HL-60 (cell line): ENCODE results near the gene ADO.

Experiments
- POLR2AphosphoS5 ChIP-seq: IDR thresholded peaks from 2 replicates; pipeline ENCODE4 v1.6.1; 2012; ENCODE audit warnings: low read depth
- SPI1 ChIP-seq: IDR thresholded peaks from 2 replicates; pipeline ENCODE4 v1.6.1; 2012; ENCODE audit warnings: low read depth, mild to moderate bottlenecking, borderline replicate concordance
- TF ChIP-seq, protein P1 (sequence below): IDR thresholded peaks from one replicate; pipeline ENCODE4 v1.5.1; 2011; ENCODE audit warnings: low read length, control low read depth, inconsistent platforms; ENCODE audit not compliant: insufficient read depth

DNA sequence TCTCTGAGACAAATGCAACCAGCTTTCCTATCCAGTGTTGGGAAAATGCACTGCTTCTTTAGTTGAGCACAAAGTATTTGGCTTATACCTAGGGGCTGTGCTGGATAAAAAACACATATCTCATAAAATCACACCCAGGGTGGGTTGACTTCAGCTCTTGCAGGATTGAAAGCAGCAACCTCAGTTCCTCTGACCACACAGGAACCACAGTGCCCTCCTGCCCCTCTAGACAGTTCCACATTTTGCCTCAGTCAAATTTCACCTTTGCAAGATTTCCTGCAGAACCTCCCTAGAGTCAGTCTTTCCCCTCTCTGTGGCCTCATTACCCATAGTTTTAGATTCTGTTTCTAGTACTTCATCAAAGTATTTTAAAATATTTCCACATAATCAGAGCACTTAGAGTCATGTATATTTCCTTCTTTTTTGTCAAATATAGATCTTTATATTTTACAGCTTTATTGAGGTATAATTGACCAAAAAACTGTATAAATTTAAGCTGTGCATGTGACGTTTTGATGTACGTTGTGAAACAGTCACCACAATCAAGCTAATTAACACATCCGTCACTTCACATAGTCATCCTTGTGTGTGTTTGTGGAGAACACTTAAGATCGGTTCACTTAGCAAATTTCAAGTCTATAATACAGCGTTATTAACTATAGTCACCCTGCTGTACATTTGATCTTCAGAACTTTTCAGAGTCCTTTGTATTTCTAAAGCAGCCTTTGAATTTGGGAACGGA lies 48.6 kb downstream of the ADO start:
- TF ChIP-seq, protein P1, sequence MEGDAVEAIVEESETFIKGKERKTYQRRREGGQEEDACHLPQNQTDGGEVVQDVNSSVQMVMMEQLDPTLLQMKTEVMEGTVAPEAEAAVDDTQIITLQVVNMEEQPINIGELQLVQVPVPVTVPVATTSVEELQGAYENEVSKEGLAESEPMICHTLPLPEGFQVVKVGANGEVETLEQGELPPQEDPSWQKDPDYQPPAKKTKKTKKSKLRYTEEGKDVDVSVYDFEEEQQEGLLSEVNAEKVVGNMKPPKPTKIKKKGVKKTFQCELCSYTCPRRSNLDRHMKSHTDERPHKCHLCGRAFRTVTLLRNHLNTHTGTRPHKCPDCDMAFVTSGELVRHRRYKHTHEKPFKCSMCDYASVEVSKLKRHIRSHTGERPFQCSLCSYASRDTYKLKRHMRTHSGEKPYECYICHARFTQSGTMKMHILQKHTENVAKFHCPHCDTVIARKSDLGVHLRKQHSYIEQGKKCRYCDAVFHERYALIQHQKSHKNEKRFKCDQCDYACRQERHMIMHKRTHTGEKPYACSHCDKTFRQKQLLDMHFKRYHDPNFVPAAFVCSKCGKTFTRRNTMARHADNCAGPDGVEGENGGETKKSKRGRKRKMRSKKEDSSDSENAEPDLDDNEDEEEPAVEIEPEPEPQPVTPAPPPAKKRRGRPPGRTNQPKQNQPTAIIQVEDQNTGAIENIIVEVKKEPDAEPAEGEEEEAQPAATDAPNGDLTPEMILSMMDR: no peak
- TF ChIP-seq POLR2AphosphoS5 (peak; percentile 51; the same call in 1 of the 2 replicates), SPI1 (peak; percentile 83; the same call in 1 of the 2 replicates)
